Caco-2 (cell line): Measurements from ENCODE around the gene TMEM250. TPM values are rescaled to one million over a fixed set of nuclear protein-coding genes. Genes with fewer than 3 reads are reported as not detected.

ENCODE experiments used
- BruUV-seq: library from RNA; stranded (reverse); fragments of 400-500 nt; replicated peaks from 2 replicates; lab custom pipeline; 2021; lab: Mats Ljungman, UMichigan
- CTCF ChIA-PET: fragments of 300-600 bp; sonication (Branson Sonifier 250); formaldehyde crosslinking; loops from one replicate; lab custom pipeline; 2022; ENCODE audit warnings: antibody characterized with exemption; lab: Charles Lee
- POLR2A ChIA-PET: fragments of 300-600 bp; sonication (Branson Sonifier 250); formaldehyde crosslinking; loops from one replicate; lab custom pipeline; 2022; ENCODE audit warnings: antibody characterized with exemption; lab: Charles Lee
- DNase-seq, 2 experiments: peaks; one replicate each; pipeline versions ENCODE4 v3.0.0 to v3.0.0-alpha.2; 2020 to 2022
- H3K27me3 ChIP-seq: replicated peaks from 2 replicates; pipeline ENCODE4 v1.6.0; 2011; ENCODE audit warnings: low read length; ENCODE audit not compliant: control insufficient read depth, insufficient read depth
- H3K36me3 ChIP-seq: 2 replicates; pipeline ENCODE4 v1.5.1; 2011; ENCODE audit warnings: low read length; ENCODE audit not compliant: control insufficient read depth, insufficient read depth
- H3K4me1 ChIP-seq: fragments of 250-450 bp; sonication (Bioruptor Pico); 2 replicates; pipeline ENCODE4 v1.5.1; 2020; ENCODE audit warnings: mild to moderate bottlenecking
- H3K4me3 ChIP-seq: 2 replicates; pipeline ENCODE4 v1.5.1; 2011; ENCODE audit warnings: low read depth, mild to moderate bottlenecking, control low read depth, low read length
- H3K9me3 ChIP-seq: fragments of 250-450 bp; sonication (Bioruptor Pico); 2 replicates; pipeline ENCODE4 v1.5.1; 2020; ENCODE audit warnings: mild to moderate bottlenecking, moderate library complexity
- H3K27ac Mint-ChIP-seq: one replicate; pipeline ENCODE4 v1.8.0; 2022; ENCODE audit warnings: mixed read lengths; ENCODE audit not compliant: unreplicated experiment
- H3K27me3 Mint-ChIP-seq: one replicate; pipeline ENCODE4 v1.8.0; 2022; ENCODE audit warnings: mixed read lengths; ENCODE audit not compliant: insufficient read depth, unreplicated experiment
- H3K36me3 Mint-ChIP-seq: one replicate; pipeline ENCODE4 v1.8.0; 2022; ENCODE audit warnings: mild to moderate bottlenecking, mixed read lengths; ENCODE audit not compliant: insufficient read depth, unreplicated experiment
- H3K4me1 Mint-ChIP-seq: one replicate; pipeline ENCODE4 v1.8.0; 2022; ENCODE audit warnings: low read depth, mixed read lengths; ENCODE audit not compliant: unreplicated experiment
- H3K4me3 Mint-ChIP-seq: one replicate; pipeline ENCODE4 v1.8.0; 2022; ENCODE audit warnings: mild to moderate bottlenecking, moderate library complexity, mixed read lengths; ENCODE audit not compliant: unreplicated experiment
- H3K9me3 Mint-ChIP-seq: one replicate; pipeline ENCODE4 v1.8.0; 2022; ENCODE audit warnings: mixed read lengths; ENCODE audit not compliant: unreplicated experiment
- intact Hi-C: fragments of 100-400 bp; cut with micrococcal nuclease; formaldehyde crosslinking; loops from one replicate; pipeline ENCODE4 v1.10.0; 2022; ENCODE audit not compliant: unreplicated experiment
- total RNA-seq: library from RNA; stranded (reverse); gene quantifications from 2 replicates; pipeline ENCODE4 v1.2.3, GENCODE V29; 2022
- TF ChIP-seq, protein P1 (sequence below), 2 experiments: fragments of 200-600 bp in 1 of 2; IDR thresholded peaks; 1 replicate in 1 of 2; 2 replicates in 1 of 2; pipeline versions ENCODE4 v1.5.1 to v1.8.0; 2011 to 2022; ENCODE audit warnings: antibody characterized with exemption in 1 of 2, control low read depth in 1 of 2, inconsistent platforms in 1 of 2, low read depth in 1 of 2, low read length in 1 of 2, mild to moderate bottlenecking in 1 of 2, moderate library complexity in 1 of 2; ENCODE audit not compliant: insufficient read depth in 1 of 2, severe bottlenecking in 1 of 2, unreplicated experiment in 1 of 2

Gene TMEM250
- total RNA-seq, 1 experiment from 2014 or later: 38.2 TPM

DNA sequence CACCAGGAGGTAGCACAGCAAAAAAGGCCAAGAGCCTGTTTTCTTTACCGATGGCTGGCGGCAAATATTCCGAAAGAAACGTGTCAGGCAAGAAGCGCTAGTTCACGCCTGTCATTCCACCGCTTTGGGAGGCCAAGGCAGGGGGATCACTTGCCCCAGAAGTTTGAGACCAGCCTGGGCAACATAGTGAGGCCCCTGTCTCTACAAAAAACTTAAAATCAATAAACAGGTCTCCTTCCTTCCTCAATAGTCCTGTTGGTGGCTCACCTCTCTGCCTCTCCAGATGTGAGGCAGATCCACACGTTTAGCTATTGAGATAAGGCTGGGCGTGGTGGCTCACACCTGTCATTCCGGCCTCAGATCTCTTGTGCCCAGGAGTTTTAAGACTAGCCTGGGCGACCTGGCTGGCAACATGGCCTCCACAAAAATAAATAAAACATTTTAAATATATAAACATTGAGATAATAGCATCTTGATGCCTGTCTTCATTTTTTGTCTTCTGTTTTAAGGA, 1.3 kb upstream of the TMEM250 start:
- H3K4me1 ChIP-seq: peaks cover 28% of the 10 kb centered on the region
- no peaks in the 10 kb centered on the region for H3K9me3 ChIP-seq
- TF ChIP-seq, protein P1, sequence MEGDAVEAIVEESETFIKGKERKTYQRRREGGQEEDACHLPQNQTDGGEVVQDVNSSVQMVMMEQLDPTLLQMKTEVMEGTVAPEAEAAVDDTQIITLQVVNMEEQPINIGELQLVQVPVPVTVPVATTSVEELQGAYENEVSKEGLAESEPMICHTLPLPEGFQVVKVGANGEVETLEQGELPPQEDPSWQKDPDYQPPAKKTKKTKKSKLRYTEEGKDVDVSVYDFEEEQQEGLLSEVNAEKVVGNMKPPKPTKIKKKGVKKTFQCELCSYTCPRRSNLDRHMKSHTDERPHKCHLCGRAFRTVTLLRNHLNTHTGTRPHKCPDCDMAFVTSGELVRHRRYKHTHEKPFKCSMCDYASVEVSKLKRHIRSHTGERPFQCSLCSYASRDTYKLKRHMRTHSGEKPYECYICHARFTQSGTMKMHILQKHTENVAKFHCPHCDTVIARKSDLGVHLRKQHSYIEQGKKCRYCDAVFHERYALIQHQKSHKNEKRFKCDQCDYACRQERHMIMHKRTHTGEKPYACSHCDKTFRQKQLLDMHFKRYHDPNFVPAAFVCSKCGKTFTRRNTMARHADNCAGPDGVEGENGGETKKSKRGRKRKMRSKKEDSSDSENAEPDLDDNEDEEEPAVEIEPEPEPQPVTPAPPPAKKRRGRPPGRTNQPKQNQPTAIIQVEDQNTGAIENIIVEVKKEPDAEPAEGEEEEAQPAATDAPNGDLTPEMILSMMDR (IDR thresholded peaks at IDR 0.05; ENCODE audit: insufficient read depth in 1 of 2, low read depth in 1 of 2, low read length in 1 of 2, severe bottlenecking in 1 of 2, unreplicated experiment in 1 of 2): no peak
- ChIA-PET POLR2A (interaction anchor here (0.9 to 1.0 kb wide), 2 partner anchors 26 to 51 kb away, joined by 3 read pairs; no protein-coding TSS in a partner anchor), CTCF (interaction anchor here (0.6 to 1.0 kb wide), 5 partner anchors 9 to 152 kb away, joined by 3 to 5 read pairs (median 5); partner anchors contain the start of gene NACC2)
- intact Hi-C loops: loop anchor here (1.0 to 2.0 kb wide), 3 partner anchors 11 to 159 kb away; partner anchors contain the start of genes NACC2 and UBAC1
- H3K27ac Mint-ChIP-seq: peak overlapping the region; percentile 64
- TSS peak; percentile 72 for BruUV-seq
- peaks cover 16% of the 10 kb centered on the region for H3K36me3 Mint-ChIP-seq
- peaks cover 5% of the 10 kb centered on the region for H3K9me3 Mint-ChIP-seq
- no peaks in the 10 kb centered on the region for H3K4me1 Mint-ChIP-seq
- DNase-seq: no peak
- H3K27me3 ChIP-seq: no peaks in the 10 kb centered on the region
- H3K27me3 Mint-ChIP-seq: no peaks in the 10 kb centered on the region
- H3K4me3 Mint-ChIP-seq: peak overlapping the region; percentile 78
- H3K36me3 ChIP-seq: no peaks in the 10 kb centered on the region
- peak overlapping the region; percentile 92 for H3K4me3 ChIP-seq

DNA sequence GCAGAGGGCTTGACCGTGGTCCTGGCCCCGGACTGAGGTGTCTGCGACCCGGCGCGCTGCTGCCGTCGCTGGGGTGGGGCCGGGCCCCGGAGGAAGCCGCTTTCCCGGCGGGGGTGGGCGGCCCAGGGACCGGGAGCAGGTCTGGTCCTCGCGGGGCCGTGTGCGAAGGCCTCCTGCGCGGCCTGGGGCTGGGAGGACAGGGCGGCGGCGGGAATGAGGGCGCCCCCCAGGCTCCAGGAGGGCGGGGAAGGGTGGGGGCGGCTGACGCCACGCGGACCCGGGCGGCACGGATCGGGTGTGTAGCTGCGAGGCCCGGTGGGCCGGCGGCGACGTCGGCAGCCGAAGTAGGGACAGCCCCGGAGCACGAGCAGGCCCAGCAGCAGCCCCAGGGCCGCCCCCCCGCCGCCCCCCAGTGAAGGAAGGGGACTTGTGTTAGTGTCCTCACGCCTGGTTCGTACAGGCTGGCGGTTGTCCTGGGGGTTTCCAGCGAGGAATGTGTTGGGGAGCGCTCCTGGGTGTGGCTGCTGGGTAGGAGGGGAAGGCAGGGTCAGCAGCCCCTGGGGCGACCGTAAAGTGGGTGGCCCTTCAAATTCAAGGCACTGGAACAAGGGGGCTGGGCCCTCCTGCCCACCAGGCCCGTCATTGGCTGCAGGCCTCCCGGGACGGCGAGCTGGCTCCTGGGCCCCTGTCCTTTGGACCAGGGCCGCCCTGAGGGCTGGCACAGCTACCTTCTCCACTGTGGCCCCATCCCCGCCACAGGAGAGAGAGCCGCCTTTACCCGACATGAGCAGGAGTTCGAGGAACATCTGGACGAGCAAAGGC, 597 bp upstream of the TMEM250 start:
- peak; percentile 84 to 91 for DNase-seq
- peak overlapping the region; percentile 64 for H3K27ac Mint-ChIP-seq
- POLR2A ChIA-PET: interaction anchor here (0.9 to 2.1 kb wide), 3 partner anchors 24 to 52 kb away, joined by 3 to 6 read pairs (median 3); partner anchors contain the start of gene NACC2
- H3K36me3 Mint-ChIP-seq: peaks cover 22% of the 10 kb centered on the region
- no peaks in the 10 kb centered on the region for H3K9me3 ChIP-seq
- H3K4me1 Mint-ChIP-seq: no peaks in the 10 kb centered on the region
- peak overlapping the region; percentile 78 for H3K4me3 Mint-ChIP-seq
- H3K4me1 ChIP-seq: peaks cover 28% of the 10 kb centered on the region
- TF ChIP-seq, protein P1 (IDR thresholded peaks at IDR 0.05; ENCODE audit: insufficient read depth in 1 of 2, low read depth in 1 of 2, low read length in 1 of 2, severe bottlenecking in 1 of 2, unreplicated experiment in 1 of 2): no peak
- peak overlapping the region; percentile 92 for H3K4me3 ChIP-seq
- H3K27me3 ChIP-seq: no peaks in the 10 kb centered on the region
- CTCF ChIA-PET: interaction anchor here (0.5 to 1.0 kb wide), 7 partner anchors 9 to 152 kb away, joined by 3 to 5 read pairs (median 5); partner anchors contain the start of gene NACC2
- H3K36me3 ChIP-seq: peaks cover 1% of the 10 kb centered on the region; the same call in 1 of the 2 replicates
- no TSS peak for BruUV-seq
- H3K27me3 Mint-ChIP-seq: no peaks in the 10 kb centered on the region
- intact Hi-C loops: loop anchor here (1.0 to 2.0 kb wide), 3 partner anchors 10 to 158 kb away; partner anchors contain the start of genes NACC2 and UBAC1
- no peaks in the 10 kb centered on the region for H3K9me3 Mint-ChIP-seq

DNA sequence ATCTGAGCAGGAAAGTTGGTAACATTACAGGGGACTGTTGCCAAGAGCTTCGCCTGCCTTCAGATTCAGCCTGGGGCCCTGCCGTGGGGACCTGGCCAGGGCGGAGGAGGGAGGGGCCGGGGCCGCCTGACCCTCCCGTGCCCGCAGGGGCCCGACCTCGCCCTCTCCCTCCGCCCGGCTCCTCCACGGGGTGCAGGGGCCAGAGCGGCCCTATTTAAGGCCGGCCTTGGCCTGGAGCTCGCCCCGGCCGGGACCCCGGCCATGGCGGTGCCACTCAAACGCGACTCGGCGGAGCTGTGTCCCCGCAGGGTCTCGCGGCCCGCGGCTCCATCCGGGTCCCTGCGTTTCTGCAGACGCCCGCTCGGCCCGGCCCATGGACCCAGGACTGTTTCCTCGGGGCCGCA, 757 bp downstream of the TMEM250 start:
- no peaks in the 10 kb centered on the region for H3K9me3 ChIP-seq
- TF ChIP-seq, protein P1 (IDR thresholded peaks at IDR 0.05; ENCODE audit: insufficient read depth in 1 of 2, low read depth in 1 of 2, low read length in 1 of 2, severe bottlenecking in 1 of 2, unreplicated experiment in 1 of 2): no peak
- no peaks in the 10 kb centered on the region for H3K4me1 Mint-ChIP-seq
- H3K27me3 Mint-ChIP-seq: no peaks in the 10 kb centered on the region
- H3K9me3 Mint-ChIP-seq: no peaks in the 10 kb centered on the region
- H3K36me3 ChIP-seq: peaks cover 1% of the 10 kb centered on the region; the same call in 1 of the 2 replicates
- no peak overlapping the region for H3K27ac Mint-ChIP-seq
- intact Hi-C loops: loop anchor here (2.0 kb wide), 2 partner anchors 23 to 157 kb away; partner anchors contain the start of genes NACC2 and UBAC1
- H3K4me3 ChIP-seq: peak overlapping the region; percentile 92
- peak in 1 of 2 experiments; percentile 58 for DNase-seq
- H3K36me3 Mint-ChIP-seq: peaks cover 34% of the 10 kb centered on the region
- H3K27me3 ChIP-seq: no peaks in the 10 kb centered on the region
- ChIA-PET POLR2A (interaction anchor here (2.1 kb wide), 1 partner anchor 23 kb away, joined by 6 read pairs; the partner anchor contains the start of gene NACC2), CTCF (interaction anchor here (0.9 to 1.2 kb wide), 3 partner anchors 23 to 157 kb away, joined by 3 read pairs; partner anchors contain the start of genes NACC2 and UBAC1)
- peak overlapping the region; percentile 78 for H3K4me3 Mint-ChIP-seq
- TSS peak; percentile 14 for BruUV-seq
- peaks cover 24% of the 10 kb centered on the region for H3K4me1 ChIP-seq
